ENCODE data around the gene KCTD16. TPM values are rescaled to one million over a fixed set of nuclear protein-coding genes. Genes with fewer than 3 reads are reported as not detected.

The KCTD16 gene
- polyA plus RNA-seq, 2 of the 4 experiments (the other 2 are of a cell fraction) = 0.10 to 0.32 TPM

DNA sequence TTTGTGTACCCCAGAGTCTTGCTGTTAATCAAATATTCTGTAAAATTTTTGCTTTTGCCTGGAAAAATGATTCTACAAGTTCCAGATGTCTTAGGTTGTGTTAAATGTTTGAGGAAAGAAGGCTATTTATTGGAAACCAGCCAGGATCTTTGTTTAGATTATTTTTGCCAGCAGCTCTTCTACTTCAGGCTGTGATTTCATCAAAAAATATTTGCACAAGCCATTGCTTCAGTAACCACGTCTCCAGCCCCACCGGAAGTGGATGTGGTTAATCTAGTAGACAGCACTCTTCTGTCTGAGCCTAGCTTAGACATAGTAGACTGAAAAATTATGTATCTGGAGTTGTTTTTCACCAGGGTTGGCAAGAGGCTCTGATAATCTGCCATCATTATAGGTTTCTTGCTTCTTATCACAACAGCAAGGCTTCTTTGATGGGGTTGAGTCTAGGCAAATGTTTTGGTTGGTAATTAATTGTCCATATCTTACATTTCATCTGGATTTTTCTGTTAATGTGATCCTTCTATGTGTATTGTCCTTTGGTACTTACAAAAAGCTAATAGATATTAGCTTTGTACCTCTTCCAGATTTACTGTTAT, 17.1 kb downstream of the KCTD16 start (continued):
- TF ChIP-seq, protein P1, sequence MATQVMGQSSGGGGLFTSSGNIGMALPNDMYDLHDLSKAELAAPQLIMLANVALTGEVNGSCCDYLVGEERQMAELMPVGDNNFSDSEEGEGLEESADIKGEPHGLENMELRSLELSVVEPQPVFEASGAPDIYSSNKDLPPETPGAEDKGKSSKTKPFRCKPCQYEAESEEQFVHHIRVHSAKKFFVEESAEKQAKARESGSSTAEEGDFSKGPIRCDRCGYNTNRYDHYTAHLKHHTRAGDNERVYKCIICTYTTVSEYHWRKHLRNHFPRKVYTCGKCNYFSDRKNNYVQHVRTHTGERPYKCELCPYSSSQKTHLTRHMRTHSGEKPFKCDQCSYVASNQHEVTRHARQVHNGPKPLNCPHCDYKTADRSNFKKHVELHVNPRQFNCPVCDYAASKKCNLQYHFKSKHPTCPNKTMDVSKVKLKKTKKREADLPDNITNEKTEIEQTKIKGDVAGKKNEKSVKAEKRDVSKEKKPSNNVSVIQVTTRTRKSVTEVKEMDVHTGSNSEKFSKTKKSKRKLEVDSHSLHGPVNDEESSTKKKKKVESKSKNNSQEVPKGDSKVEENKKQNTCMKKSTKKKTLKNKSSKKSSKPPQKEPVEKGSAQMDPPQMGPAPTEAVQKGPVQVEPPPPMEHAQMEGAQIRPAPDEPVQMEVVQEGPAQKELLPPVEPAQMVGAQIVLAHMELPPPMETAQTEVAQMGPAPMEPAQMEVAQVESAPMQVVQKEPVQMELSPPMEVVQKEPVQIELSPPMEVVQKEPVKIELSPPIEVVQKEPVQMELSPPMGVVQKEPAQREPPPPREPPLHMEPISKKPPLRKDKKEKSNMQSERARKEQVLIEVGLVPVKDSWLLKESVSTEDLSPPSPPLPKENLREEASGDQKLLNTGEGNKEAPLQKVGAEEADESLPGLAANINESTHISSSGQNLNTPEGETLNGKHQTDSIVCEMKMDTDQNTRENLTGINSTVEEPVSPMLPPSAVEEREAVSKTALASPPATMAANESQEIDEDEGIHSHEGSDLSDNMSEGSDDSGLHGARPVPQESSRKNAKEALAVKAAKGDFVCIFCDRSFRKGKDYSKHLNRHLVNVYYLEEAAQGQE (IDR thresholded peaks at IDR 0.05) = no peak
- no peak for TF ChIP-seq KDM1A (IDR thresholded peaks at IDR 0.05; ENCODE audit: low read depth)
- no peak for TF ChIP-seq MYC (IDR thresholded peaks at IDR 0.05; ENCODE audit: borderline replicate concordance, low read length)
- TF ChIP-seq SREBF2 (IDR thresholded peaks at IDR 0.05) = no peak
- TF ChIP-seq, protein P2, sequence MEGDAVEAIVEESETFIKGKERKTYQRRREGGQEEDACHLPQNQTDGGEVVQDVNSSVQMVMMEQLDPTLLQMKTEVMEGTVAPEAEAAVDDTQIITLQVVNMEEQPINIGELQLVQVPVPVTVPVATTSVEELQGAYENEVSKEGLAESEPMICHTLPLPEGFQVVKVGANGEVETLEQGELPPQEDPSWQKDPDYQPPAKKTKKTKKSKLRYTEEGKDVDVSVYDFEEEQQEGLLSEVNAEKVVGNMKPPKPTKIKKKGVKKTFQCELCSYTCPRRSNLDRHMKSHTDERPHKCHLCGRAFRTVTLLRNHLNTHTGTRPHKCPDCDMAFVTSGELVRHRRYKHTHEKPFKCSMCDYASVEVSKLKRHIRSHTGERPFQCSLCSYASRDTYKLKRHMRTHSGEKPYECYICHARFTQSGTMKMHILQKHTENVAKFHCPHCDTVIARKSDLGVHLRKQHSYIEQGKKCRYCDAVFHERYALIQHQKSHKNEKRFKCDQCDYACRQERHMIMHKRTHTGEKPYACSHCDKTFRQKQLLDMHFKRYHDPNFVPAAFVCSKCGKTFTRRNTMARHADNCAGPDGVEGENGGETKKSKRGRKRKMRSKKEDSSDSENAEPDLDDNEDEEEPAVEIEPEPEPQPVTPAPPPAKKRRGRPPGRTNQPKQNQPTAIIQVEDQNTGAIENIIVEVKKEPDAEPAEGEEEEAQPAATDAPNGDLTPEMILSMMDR (IDR thresholded peaks at IDR 0.05) = no peak
- TF ChIP-seq, protein P3, sequence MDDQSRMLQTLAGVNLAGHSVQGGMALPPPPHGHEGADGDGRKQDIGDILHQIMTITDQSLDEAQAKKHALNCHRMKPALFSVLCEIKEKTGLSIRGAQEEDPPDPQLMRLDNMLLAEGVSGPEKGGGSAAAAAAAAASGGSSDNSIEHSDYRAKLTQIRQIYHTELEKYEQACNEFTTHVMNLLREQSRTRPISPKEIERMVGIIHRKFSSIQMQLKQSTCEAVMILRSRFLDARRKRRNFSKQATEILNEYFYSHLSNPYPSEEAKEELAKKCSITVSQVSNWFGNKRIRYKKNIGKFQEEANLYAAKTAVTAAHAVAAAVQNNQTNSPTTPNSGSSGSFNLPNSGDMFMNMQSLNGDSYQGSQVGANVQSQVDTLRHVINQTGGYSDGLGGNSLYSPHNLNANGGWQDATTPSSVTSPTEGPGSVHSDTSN (IDR thresholded peaks at IDR 0.05) = no peak
- no peak for TF ChIP-seq ZFP36 (IDR thresholded peaks at IDR 0.05; ENCODE audit: borderline replicate concordance, partially characterized antibody)
- no peak for TF ChIP-seq NFE2L2 (conservative IDR thresholded peaks at IDR 0.05; ENCODE audit: low read length)
- TF ChIP-seq SMC3 (IDR thresholded peaks at IDR 0.05) = peak; percentile 10; the same call in 1 of the 3 replicates
- no peak for TF ChIP-seq FOSL2 (IDR thresholded peaks at IDR 0.05)
- peak; percentile 64; the same call in 1 of the 2 replicates for TF ChIP-seq FOSL2 (CRISPR knock-in tag; IDR thresholded peaks at IDR 0.05)
- peak; percentile 77 for TF ChIP-seq JUNB (IDR thresholded peaks at IDR 0.05)
- TF ChIP-seq, protein P4, sequence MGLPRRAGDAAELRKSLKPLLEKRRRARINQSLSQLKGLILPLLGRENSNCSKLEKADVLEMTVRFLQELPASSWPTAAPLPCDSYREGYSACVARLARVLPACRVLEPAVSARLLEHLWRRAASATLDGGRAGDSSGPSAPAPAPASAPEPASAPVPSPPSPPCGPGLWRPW (IDR thresholded peaks at IDR 0.05) = 0 out of 2 replicates have a peak, but pooled peaks have one; percentile 33
- TF ChIP-seq TFCP2L1 (CRISPR knock-in tag; IDR thresholded peaks at IDR 0.05) = no peak
- TF ChIP-seq FOXS1 (CRISPR knock-in tag; IDR thresholded peaks at IDR 0.05) = no peak; the same call in 1 of the 2 replicates
- no peak for TF ChIP-seq TP53 (CRISPR knock-in tag; IDR thresholded peaks at IDR 0.05)
- TF ChIP-seq, protein P5, sequence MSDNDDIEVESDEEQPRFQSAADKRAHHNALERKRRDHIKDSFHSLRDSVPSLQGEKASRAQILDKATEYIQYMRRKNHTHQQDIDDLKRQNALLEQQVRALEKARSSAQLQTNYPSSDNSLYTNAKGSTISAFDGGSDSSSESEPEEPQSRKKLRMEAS (IDR thresholded peaks at IDR 0.05) = peak; percentile 58
- no peak for TF ChIP-seq EHMT2 (IDR thresholded peaks at IDR 0.05; ENCODE audit: low read depth)
- no peak for TF ChIP-seq HOXB13 (CRISPR knock-in tag; IDR thresholded peaks at IDR 0.05; ENCODE audit: low read depth)
- TF ChIP-seq BHLHE40 (IDR thresholded peaks at IDR 0.05; ENCODE audit: low read depth, low read length) = no peak
- TF ChIP-seq, protein P6, sequence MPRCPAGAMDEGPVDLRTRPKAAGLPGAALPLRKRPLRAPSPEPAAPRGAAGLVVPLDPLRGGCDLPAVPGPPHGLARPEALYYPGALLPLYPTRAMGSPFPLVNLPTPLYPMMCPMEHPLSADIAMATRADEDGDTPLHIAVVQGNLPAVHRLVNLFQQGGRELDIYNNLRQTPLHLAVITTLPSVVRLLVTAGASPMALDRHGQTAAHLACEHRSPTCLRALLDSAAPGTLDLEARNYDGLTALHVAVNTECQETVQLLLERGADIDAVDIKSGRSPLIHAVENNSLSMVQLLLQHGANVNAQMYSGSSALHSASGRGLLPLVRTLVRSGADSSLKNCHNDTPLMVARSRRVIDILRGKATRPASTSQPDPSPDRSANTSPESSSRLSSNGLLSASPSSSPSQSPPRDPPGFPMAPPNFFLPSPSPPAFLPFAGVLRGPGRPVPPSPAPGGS (IDR thresholded peaks at IDR 0.05) = peak; percentile 41; the same call in 1 of the 3 replicates
- TF ChIP-seq, protein P7, sequence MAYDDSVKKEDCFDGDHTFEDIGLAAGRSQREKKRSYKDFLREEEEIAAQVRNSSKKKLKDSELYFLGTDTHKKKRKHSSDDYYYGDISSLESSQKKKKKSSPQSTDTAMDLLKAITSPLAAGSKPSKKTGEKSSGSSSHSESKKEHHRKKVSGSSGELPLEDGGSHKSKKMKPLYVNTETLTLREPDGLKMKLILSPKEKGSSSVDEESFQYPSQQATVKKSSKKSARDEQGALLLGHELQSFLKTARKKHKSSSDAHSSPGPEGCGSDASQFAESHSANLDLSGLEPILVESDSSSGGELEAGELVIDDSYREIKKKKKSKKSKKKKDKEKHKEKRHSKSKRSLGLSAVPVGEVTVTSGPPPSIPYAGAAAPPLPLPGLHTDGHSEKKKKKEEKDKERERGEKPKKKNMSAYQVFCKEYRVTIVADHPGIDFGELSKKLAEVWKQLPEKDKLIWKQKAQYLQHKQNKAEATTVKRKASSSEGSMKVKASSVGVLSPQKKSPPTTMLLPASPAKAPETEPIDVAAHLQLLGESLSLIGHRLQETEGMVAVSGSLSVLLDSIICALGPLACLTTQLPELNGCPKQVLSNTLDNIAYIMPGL (CRISPR knock-in tag; IDR thresholded peaks at IDR 0.05; ENCODE audit: borderline replicate concordance) = no peak
- TF ChIP-seq POLR2A (IDR thresholded peaks at IDR 0.05; ENCODE audit: low read length) = no peak
- no peak for TF ChIP-seq ZSCAN20 (CRISPR knock-in tag; IDR thresholded peaks at IDR 0.05)
- peak; percentile 80 to 91 for TF ChIP-seq CEBPB (IDR thresholded peaks at IDR 0.05)
- TF ChIP-seq, protein P8, sequence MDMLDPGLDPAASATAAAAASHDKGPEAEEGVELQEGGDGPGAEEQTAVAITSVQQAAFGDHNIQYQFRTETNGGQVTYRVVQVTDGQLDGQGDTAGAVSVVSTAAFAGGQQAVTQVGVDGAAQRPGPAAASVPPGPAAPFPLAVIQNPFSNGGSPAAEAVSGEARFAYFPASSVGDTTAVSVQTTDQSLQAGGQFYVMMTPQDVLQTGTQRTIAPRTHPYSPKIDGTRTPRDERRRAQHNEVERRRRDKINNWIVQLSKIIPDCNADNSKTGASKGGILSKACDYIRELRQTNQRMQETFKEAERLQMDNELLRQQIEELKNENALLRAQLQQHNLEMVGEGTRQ (IDR thresholded peaks at IDR 0.05) = no peak
- no peak for TF ChIP-seq RARB (CRISPR knock-in tag; IDR thresholded peaks at IDR 0.05)
- no peak for TF ChIP-seq ZNF302 (CRISPR knock-in tag; IDR thresholded peaks at IDR 0.05)
- TF ChIP-seq KDM5A (IDR thresholded peaks at IDR 0.05) = no peak
- peak; percentile 46 to 57; a peak in 2 of 5 replicates for TF ChIP-seq JUN (IDR thresholded peaks at IDR 0.05)
